GM12878 (cell line): Measurements from ENCODE around the gene PPP1R12B. TPM values are rescaled to one million over a fixed set of nuclear protein-coding genes. Genes with fewer than 3 reads are reported as not detected.

Experiments
- CUX1 ChIP-seq: IDR thresholded peaks from 2 replicates; pipeline ENCODE4 v1.6.1; 2012; ENCODE audit warnings: improper control_type of control experiment, low read depth, low read length; ENCODE audit not compliant: insufficient replicate concordance
- HDGF ChIP-seq: fragments of 450-650 bp; IDR thresholded peaks from 2 replicates; pipeline ENCODE4 v1.6.1; 2016; ENCODE audit warnings: antibody characterized with exemption
- KLF5 ChIP-seq: fragments of 450-650 bp; IDR thresholded peaks from 2 replicates; pipeline ENCODE4 v1.6.1; 2014; ENCODE audit warnings: mild to moderate bottlenecking; ENCODE audit not compliant: partially characterized antibody
- MAX ChIP-seq: IDR thresholded peaks from 2 replicates; pipeline ENCODE4 v1.6.1; 2012; ENCODE audit warnings: low read depth, low read length, improper control_type of control experiment
- NR2C1 ChIP-seq: fragments of 450-650 bp; IDR thresholded peaks from 2 replicates; pipeline ENCODE4 v1.6.1; 2017; ENCODE audit warnings: antibody characterized with exemption, mild to moderate bottlenecking, moderate library complexity
- PBX3 ChIP-seq: IDR thresholded peaks from 2 replicates; pipeline ENCODE4 v1.6.1; 2011; ENCODE audit warnings: mild to moderate bottlenecking, low read depth, low read length, moderate library complexity; ENCODE audit not compliant: insufficient replicate concordance
- SMAD5 ChIP-seq: IDR thresholded peaks from 2 replicates; pipeline ENCODE4 v1.6.1; 2016; ENCODE audit warnings: antibody characterized with exemption, low read depth
- SREBF1 ChIP-seq: IDR thresholded peaks from 2 replicates; pipeline ENCODE4 v1.6.1; 2012; ENCODE audit warnings: mild to moderate bottlenecking, low read length
- polyA plus RNA-seq, 11 experiments: library from polyadenylated mRNA; depleted of rRNA in 4 of 11; unstranded in 6 of 11; stranded (reverse) in 5 of 11; fragments of >200 nt; fragmentation: Nextera tagmentation in 4 of 11; fragmentation: Illumina TruSeq in 1 of 11; extraction: Ambion mirVana in 4 of 11; extraction: Trizol in 1 of 11; gene quantifications; 1 replicate in 1 of 11; 2 replicates in 10 of 11; pipeline versions ENCODE4 v1.2.1 to v1.2.3, GENCODE V29; 2011 to 2016; ENCODE audit warnings: inconsistent platforms in 2 of 11, missing spikeins in 2 of 11, low read depth in 1 of 11
- total RNA-seq, 4 experiments: library from RNA; depleted of rRNA in 3 of 4; stranded (reverse); fragments of >200 nt in 3 of 4; fragmentation: Illumina TruSeq in 1 of 4; extraction: Trizol in 1 of 4; gene quantifications; 2 replicates each; pipeline versions ENCODE4 v1.2.1 to v1.2.3, GENCODE V29; 2013 to 2021

Gene PPP1R12B
- total and polyA plus RNA-seq, 10 of the 15 experiments (the other 5 are each of a cell fraction or from before 2014, with no cell fraction given) = 0.29 to 9.4 (median 4.7) TPM

- TF ChIP-seq CUX1 = no peak
- TF ChIP-seq PBX3 = no peak
- no peak for TF ChIP-seq SMAD5
- TF ChIP-seq MAX = no peak
- no peak for TF ChIP-seq KLF5
- TF ChIP-seq NR2C1 = no peak
- TF ChIP-seq HDGF = no peak
- TF ChIP-seq SREBF1 = no peak
Observed at GRCh38 chr1:202362212-202362611, 13.7 kb downstream of the PPP1R12B start (continued).
